Measurements from ENCODE around the gene RPL15.
"Not testable (repeated sequence)": the region's sequence is repeated elsewhere in the genome, so short reads cannot be mapped to it uniquely, and the experiment has no call there.

Gene RPL15

GRCh38 chr3:23916886-23917678 is at the start of gene RPL15, which contains the start of gene NKIRAS1:
TSS of gene RPL15 (plus strand) at chr3:23917132. CDS start at chr3:23917860, 728 bp downstream.
TSS of gene NKIRAS1 (minus strand) at chr3:23916990. CDS start at chr3:23910904, 6,086 bp downstream.
- in situ Hi-C loops (cut with MboI; ENCODE audit: low sequenced_read_pairs), result no loop called here

GRCh38 chr3:23867400-23867799 is 49.5 kb upstream of the RPL15 start:
- in situ Hi-C loops (cut with MboI; ENCODE audit: low sequenced_read_pairs), result no loop called here

- in situ Hi-C loops (cut with MboI; ENCODE audit: low sequenced_read_pairs), result no loop called here
Measured at GRCh38 chr3:23867838-23868237, 49.1 kb upstream of the RPL15 start.

GRCh38 chr3:23869977-23870662 is 46.8 kb upstream of the RPL15 start:
- in situ Hi-C loops (cut with MboI; ENCODE audit: low sequenced_read_pairs), result no loop called here

GRCh38 chr3:23870663-23871043 is 46.3 kb upstream of the RPL15 start:
- in situ Hi-C loops (cut with MboI; ENCODE audit: low sequenced_read_pairs), result not testable (repeated sequence)

DNA sequence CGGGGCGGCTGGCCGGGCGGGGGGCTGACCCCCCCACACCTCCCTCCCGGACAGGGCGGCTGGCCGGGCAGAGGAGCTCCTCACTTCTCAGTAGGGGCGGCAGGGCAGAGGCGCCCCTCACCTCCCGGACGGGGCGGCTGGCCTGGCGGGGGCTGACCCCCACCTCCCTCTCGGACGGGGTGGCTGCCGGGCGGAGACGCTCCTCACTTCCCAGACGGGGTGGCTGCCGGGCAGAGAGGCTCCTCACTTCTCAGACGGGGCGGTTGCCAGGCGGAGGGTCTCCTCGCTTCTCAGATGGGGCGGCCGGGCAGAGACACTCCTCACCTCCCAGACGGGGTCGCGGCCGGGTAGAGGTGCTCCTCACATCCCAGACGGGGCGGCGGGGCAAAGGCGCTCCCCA is 45.6 kb upstream of the RPL15 start:
- in situ Hi-C loops (cut with MboI; ENCODE audit: low sequenced_read_pairs), result not testable (repeated sequence)

DNA sequence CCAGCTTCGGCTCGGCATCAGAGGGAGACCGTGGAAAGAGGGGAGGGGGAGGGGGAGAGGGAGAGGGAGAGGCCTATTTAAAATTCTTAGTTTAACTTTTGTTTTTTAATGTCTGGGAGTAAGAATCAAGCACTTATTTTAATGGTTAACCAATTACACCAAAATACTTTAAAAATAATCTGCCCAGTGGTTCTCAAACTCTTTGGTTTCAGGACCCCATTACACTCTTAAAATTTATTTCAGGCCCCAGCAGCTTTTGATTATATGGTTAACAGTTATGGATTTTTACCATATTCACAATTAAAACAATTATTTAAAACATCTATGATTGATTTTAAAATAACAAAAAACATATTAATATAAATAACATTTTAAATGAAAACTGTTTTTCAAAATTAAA is 44.6 kb upstream of the RPL15 start:
- in situ Hi-C loops (cut with MboI; ENCODE audit: low sequenced_read_pairs), result no loop called here

DNA sequence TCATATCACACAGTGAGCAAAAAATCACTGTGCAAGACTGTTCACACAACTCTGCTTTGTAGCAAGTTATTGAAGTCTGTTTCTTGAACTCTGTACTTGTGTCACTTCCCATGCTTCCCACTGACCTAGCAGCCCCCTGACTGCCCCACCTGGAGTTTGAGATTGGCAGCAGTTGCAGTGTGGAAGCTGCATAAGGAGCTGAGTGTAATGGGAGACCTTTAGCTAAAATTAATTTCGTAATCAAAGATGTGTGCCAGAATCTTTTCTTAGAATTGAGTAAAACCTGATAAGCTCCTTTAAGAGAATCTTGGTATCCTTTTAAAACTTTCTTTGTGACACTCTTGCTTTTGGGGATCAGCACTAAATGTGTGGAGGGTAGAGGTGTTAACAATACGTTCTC is 43.0 kb upstream of the RPL15 start:
- in situ Hi-C loops (cut with MboI; ENCODE audit: low sequenced_read_pairs), result no loop called here

GRCh38 chr3:23874359-23875112 is 42.4 kb upstream of the RPL15 start:
- in situ Hi-C loops (cut with MboI; ENCODE audit: low sequenced_read_pairs), result no loop called here

GRCh38 chr3:23875113-23875725 is 41.7 kb upstream of the RPL15 start:
- in situ Hi-C loops (cut with MboI; ENCODE audit: low sequenced_read_pairs), result no loop called here

- in situ Hi-C loops (cut with MboI; ENCODE audit: low sequenced_read_pairs), result no loop called here
Measured at GRCh38 chr3:23876923-23877322, 40.0 kb upstream of the RPL15 start.

- in situ Hi-C loops (cut with MboI; ENCODE audit: low sequenced_read_pairs), result no loop called here
Measured at GRCh38 chr3:23877329-23877980, 39.5 kb upstream of the RPL15 start.

GRCh38 chr3:23879485-23879884 is 37.4 kb upstream of the RPL15 start:
- in situ Hi-C loops (cut with MboI; ENCODE audit: low sequenced_read_pairs), result no loop called here

GRCh38 chr3:23880703-23881339 is 36.1 kb upstream of the RPL15 start:
- in situ Hi-C loops (cut with MboI; ENCODE audit: low sequenced_read_pairs), result no loop called here

DNA sequence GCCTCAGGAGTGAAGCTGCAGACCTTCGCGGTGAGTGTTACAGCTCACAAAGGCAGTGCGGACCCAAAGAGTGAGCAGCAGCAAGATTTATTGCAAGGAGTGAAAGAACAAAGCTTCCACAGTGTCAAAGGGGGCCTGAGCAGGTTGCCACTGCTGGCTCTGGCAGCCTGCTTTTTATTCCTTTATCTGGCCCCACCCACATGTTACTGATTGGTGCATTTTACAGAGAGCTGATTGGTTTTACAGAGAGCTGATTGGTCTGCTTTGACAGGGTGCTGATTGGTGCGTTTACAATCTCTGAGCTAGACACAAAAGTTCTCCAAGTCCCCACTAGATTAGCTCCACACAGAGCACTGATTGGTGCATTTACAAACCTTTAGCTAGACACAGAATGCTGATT is 34.9 kb upstream of the RPL15 start:
- in situ Hi-C loops (cut with MboI; ENCODE audit: low sequenced_read_pairs), result not testable (repeated sequence)

GRCh38 chr3:23882487-23882918 is 34.4 kb upstream of the RPL15 start:
- in situ Hi-C loops (cut with MboI; ENCODE audit: low sequenced_read_pairs), result no loop called here

- in situ Hi-C loops (cut with MboI; ENCODE audit: low sequenced_read_pairs), result no loop called here
Measured at GRCh38 chr3:23884481-23884880, 32.5 kb upstream of the RPL15 start.

GRCh38 chr3:23885210-23885609 is 31.7 kb upstream of the RPL15 start:
- in situ Hi-C loops (cut with MboI; ENCODE audit: low sequenced_read_pairs), result no loop called here

DNA sequence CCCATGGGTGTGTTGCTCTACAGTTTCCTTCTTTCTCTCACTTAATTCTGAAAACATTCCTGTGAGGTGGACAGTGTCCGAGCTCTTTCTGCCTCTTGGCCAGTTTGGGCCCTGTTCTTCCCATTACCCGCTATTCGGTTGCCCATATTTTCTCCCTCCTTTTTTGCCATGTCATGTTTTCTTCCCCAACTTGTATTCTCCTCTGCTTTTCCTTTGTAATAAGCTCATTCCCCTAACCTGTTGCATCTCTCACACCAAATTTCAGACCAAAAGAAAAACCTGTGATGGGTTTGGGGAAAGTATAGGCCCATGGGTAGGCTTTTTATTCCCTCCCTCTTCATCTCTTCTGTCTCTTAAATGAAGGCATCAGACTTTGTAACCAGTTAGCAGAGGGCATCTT is 30.6 kb upstream of the RPL15 start:
- in situ Hi-C loops (cut with MboI; ENCODE audit: low sequenced_read_pairs), result no loop called here

- in situ Hi-C loops (cut with MboI; ENCODE audit: low sequenced_read_pairs), result no loop called here
Measured at GRCh38 chr3:23888617-23889228, 28.2 kb upstream of the RPL15 start.
